ENCODE data around the gene PLSCR4. TPM values are rescaled to one million over a fixed set of nuclear protein-coding genes. Genes with fewer than 3 reads are reported as not detected.

The PLSCR4 gene
- total RNA-seq, 1 experiment from 2014 or later = 9.1 TPM

- ChIA-PET POLR2A (no interaction called here), CTCF (no interaction called here)
- Mint-ChIP-seq H3K27ac (ENCODE audit: unreplicated experiment) (no peak overlapping the region), H3K4me1 (ENCODE audit: low read depth, unreplicated experiment) (no peaks in the 10 kb centered on the region), H3K4me3 (ENCODE audit: unreplicated experiment) (no peak overlapping the region), H3K36me3 (ENCODE audit: insufficient read depth, unreplicated experiment) (no peaks in the 10 kb centered on the region), H3K9me3 (ENCODE audit: unreplicated experiment) (no peaks in the 10 kb centered on the region), H3K27me3 (ENCODE audit: insufficient read depth, unreplicated experiment) (no peaks in the 10 kb centered on the region)
- H3K4me3 ChIP-seq (ENCODE audit: low read depth, low read length) = no peak overlapping the region
- no TSS peak for BruUV-seq (replicated peaks)
- H3K4me1 ChIP-seq = no peaks in the 10 kb centered on the region
- no peaks in the 10 kb centered on the region for H3K36me3 ChIP-seq (ENCODE audit: control insufficient read depth, insufficient read depth, low read length)
- intact Hi-C loops (cut with micrococcal nuclease; ENCODE audit: unreplicated experiment) = no loop called here
- TF ChIP-seq, protein P1, sequence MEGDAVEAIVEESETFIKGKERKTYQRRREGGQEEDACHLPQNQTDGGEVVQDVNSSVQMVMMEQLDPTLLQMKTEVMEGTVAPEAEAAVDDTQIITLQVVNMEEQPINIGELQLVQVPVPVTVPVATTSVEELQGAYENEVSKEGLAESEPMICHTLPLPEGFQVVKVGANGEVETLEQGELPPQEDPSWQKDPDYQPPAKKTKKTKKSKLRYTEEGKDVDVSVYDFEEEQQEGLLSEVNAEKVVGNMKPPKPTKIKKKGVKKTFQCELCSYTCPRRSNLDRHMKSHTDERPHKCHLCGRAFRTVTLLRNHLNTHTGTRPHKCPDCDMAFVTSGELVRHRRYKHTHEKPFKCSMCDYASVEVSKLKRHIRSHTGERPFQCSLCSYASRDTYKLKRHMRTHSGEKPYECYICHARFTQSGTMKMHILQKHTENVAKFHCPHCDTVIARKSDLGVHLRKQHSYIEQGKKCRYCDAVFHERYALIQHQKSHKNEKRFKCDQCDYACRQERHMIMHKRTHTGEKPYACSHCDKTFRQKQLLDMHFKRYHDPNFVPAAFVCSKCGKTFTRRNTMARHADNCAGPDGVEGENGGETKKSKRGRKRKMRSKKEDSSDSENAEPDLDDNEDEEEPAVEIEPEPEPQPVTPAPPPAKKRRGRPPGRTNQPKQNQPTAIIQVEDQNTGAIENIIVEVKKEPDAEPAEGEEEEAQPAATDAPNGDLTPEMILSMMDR (IDR thresholded peaks at IDR 0.05; ENCODE audit: insufficient read depth in 1 of 2, low read depth in 1 of 2, low read length in 1 of 2, severe bottlenecking in 1 of 2, unreplicated experiment in 1 of 2) = no peak
- no peaks in the 10 kb centered on the region for H3K27me3 ChIP-seq (replicated peaks; ENCODE audit: control insufficient read depth, insufficient read depth, low read length)
- no peaks in the 10 kb centered on the region for H3K9me3 ChIP-seq
- DNase-seq = no peak
These were observed 108.1 kb downstream of the PLSCR4 start for GRCh38 chr3:146142757-146143156.

Other genes with a start within 250 kb of the PLSCR4 start
- gene PLOD2, start 89.9 kb downstream of the PLSCR4 start, total RNA-seq (2022) = 49.4 and 53.1 TPM in 2 replicates
- not detected in 2 replicates for gene PLSCR2, start 218.5 kb upstream of the PLSCR4 start, total RNA-seq (2022)